Endothelial cell (in vitro differentiated cells): ENCODE results near the gene KCNMA1. TPM values are rescaled to one million over a fixed set of nuclear protein-coding genes. Genes with fewer than 3 reads are reported as not detected.

ENCODE experiments used
- DNase-seq: peaks from one replicate; pipeline ENCODE4 v3.0.0; 2021; ENCODE audit warnings: low spot score
- H3K27ac Mint-ChIP-seq: one replicate; pipeline ENCODE4 v1.8.0; 2021; ENCODE audit warnings: mixed read lengths, inconsistent platforms; ENCODE audit not compliant: unreplicated experiment
- H3K27me3 Mint-ChIP-seq: one replicate; pipeline ENCODE4 v1.8.0; 2021; ENCODE audit warnings: mild to moderate bottlenecking, moderate library complexity, mixed read lengths, inconsistent platforms; ENCODE audit not compliant: unreplicated experiment
- H3K36me3 Mint-ChIP-seq: one replicate; pipeline ENCODE4 v1.8.0; 2021; ENCODE audit warnings: mild to moderate bottlenecking, low read depth, mixed read lengths, inconsistent platforms; ENCODE audit not compliant: unreplicated experiment
- H3K4me1 Mint-ChIP-seq: one replicate; pipeline ENCODE4 v1.8.0; 2021; ENCODE audit warnings: mild to moderate bottlenecking, mixed read lengths, inconsistent platforms; ENCODE audit not compliant: unreplicated experiment
- H3K4me3 Mint-ChIP-seq: one replicate; pipeline ENCODE4 v1.8.0; 2021; ENCODE audit warnings: mild to moderate bottlenecking, mixed read lengths, inconsistent platforms; ENCODE audit not compliant: unreplicated experiment
- H3K9me3 Mint-ChIP-seq: one replicate; pipeline ENCODE4 v1.8.0; 2021; ENCODE audit warnings: mixed read lengths, inconsistent platforms; ENCODE audit not compliant: unreplicated experiment
- CTCF ChIP-seq: fragments of 200-600 bp; sonication (generic); IDR thresholded peaks from one replicate; pipeline ENCODE4 v1.5.0; 2021; ENCODE audit warnings: antibody characterized with exemption; ENCODE audit not compliant: unreplicated experiment
- total RNA-seq: library from RNA; stranded (reverse); fragmentation: NEBNext Ultra II Directional; extraction: Animal tissue kit (Norgen Biotek cat#: 25700); gene quantifications from one replicate; pipeline ENCODE4 v1.2.1, GENCODE V29; 2021; ENCODE audit not compliant: unreplicated experiment

KCNMA1 gene
- total RNA-seq, 1 donor from 2014 or later, result 5.1 TPM

DNA sequence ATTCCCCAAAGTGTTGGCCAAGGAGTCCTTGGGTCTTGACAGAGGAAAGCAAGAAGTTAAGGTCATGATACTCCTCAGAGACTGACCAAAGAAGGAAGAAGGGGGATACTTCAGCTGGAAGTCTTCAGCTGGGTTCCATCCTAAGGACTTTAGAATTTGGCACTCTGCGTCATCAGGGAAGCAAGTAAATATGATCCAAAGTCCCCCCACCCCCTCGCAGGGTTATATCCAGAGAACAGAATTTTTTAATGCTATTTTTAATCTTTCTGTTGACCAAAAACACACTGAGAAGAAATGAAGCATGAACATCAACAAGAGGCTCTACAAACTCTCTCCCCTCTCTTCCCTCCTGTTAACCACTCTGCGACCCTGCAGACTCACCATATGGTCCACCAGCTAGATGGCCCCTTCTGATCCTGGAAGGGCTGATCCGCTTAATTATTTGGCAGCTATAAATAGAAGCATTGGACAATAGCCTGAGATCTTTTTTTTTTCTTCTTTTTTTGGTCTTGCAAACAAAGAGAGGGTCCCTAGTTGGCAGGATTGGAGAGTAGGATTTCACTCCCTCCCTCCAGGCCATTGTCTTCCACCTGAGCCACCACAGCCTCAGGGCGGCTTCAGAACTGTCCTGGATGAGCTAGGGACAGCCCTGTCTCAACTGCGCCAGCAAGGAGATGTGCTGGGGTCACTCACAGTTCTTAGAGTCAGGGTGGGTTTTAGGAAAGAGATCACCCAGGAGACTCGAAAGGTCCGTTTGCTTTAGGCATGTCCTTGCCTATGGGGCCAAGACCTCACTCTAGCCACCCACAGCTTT, 196.0 kb downstream of the KCNMA1 start:
- DNase-seq, result no peak
- H3K27me3 Mint-ChIP-seq, result peaks cover 2% of the 10 kb centered on the region
- peaks cover 9% of the 10 kb centered on the region for H3K4me1 Mint-ChIP-seq
- H3K4me3 Mint-ChIP-seq, result no peak overlapping the region
- TF ChIP-seq CTCF, result no peak
- H3K36me3 Mint-ChIP-seq, result no peaks in the 10 kb centered on the region
- no peaks in the 10 kb centered on the region for H3K9me3 Mint-ChIP-seq
- no peak overlapping the region for H3K27ac Mint-ChIP-seq

DNA sequence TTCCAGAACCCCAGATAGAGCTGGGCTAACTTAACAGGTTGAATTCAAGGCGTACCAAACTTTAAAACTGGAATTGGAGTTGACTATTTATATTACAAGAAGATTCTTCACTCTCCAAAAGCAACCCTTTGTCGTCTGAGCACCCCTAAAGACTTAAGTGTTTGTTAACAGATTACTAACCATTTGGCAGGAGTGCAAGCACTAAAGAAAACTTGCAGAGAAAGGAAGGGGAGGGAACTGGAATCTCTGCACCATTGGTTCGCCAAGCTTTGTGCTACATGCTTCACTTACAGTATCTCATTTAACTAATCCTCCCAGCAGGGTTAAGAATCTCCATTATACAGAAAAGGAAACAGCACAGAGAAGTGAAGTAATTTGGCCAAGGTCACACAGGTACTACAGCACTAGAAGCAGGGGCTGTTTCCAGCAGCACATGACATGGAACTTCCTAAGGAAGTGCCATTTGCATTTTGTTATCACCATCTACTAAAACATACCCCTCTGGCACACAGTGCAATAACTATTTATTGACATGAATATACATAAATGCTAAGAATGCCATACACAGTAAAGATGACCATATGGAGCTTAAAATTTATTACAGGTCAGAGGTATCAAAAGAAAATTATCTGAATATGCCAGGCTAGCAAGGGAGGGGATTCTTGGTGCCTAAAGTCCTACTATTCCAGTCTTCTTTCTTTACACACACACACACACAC, 201.2 kb downstream of the KCNMA1 start:
- Mint-ChIP-seq H3K9me3 (no peaks in the 10 kb centered on the region), H3K4me3 (no peak overlapping the region), H3K27ac (no peak overlapping the region), H3K27me3 (peaks cover 1% of the 10 kb centered on the region), H3K36me3 (no peaks in the 10 kb centered on the region), H3K4me1 (peaks cover 14% of the 10 kb centered on the region)
- no peak for TF ChIP-seq CTCF
- no peak for DNase-seq

GRCh38 chr10:77433546-77433945, 204.1 kb downstream of the KCNMA1 start:
- TF ChIP-seq CTCF, result no peak
- H3K4me1 Mint-ChIP-seq, result peaks cover 14% of the 10 kb centered on the region
- no peak overlapping the region for H3K4me3 Mint-ChIP-seq
- no peak for DNase-seq
- H3K27ac Mint-ChIP-seq, result no peak overlapping the region
- H3K9me3 Mint-ChIP-seq, result no peaks in the 10 kb centered on the region
- H3K36me3 Mint-ChIP-seq, result no peaks in the 10 kb centered on the region
- H3K27me3 Mint-ChIP-seq, result peaks cover 1% of the 10 kb centered on the region

DNA sequence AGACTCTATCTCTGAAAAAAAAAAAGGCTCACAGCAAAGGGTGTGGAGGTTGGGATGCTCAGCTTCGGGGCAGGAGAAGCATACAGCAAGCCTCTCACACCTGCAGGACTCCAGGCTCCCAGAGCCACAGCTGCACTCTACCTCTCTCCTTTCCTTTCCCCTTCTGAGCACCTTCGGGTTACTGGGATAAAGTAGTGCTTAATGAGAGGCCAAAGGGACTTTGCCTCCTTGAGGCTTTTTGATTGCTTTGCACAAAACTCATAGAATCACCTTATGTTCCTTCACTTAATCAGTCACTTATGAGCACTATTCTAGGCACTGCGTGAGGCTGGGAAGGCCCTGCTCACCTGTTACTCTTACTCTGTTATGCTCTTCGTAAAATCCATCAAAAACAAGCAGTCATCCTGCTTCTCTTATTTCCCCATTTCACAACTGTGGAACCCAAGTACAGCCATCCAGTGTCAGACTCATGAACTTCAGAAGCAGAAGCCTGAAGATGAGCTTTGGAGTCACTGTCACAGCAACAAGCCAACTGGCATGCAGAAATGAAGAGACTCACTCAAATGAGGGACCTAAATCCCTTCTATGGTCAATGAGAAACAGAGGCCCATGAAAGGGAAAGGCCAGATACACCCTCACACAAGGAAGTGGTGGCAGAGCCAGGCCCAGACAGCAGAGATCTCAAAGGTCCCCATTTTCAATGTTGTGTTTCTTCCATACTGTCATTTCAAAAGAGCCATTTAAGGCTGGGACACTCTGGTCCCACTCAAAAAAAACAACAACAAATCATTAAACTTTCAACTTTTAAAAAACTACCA, 205.4 kb downstream of the KCNMA1 start:
- no peak for TF ChIP-seq CTCF
- Mint-ChIP-seq H3K4me3 (no peak overlapping the region), H3K27ac (no peak overlapping the region), H3K36me3 (no peaks in the 10 kb centered on the region), H3K27me3 (peaks cover 1% of the 10 kb centered on the region), H3K4me1 (peaks cover 14% of the 10 kb centered on the region), H3K9me3 (no peaks in the 10 kb centered on the region)
- DNase-seq, result no peak
